HG02970 (cell line): ENCODE measurements around the gene FAXC.

Experiments
- ATAC-seq: cut with Tn5 transposase; IDR thresholded peaks from one replicate; pipeline ENCODE4 v1.9.1; 2021; ENCODE audit warnings: mild to moderate bottlenecking, moderate library complexity, moderate number of reproducible peaks; ENCODE audit not compliant: unreplicated experiment, low FRiP score

The FAXC gene

DNA sequence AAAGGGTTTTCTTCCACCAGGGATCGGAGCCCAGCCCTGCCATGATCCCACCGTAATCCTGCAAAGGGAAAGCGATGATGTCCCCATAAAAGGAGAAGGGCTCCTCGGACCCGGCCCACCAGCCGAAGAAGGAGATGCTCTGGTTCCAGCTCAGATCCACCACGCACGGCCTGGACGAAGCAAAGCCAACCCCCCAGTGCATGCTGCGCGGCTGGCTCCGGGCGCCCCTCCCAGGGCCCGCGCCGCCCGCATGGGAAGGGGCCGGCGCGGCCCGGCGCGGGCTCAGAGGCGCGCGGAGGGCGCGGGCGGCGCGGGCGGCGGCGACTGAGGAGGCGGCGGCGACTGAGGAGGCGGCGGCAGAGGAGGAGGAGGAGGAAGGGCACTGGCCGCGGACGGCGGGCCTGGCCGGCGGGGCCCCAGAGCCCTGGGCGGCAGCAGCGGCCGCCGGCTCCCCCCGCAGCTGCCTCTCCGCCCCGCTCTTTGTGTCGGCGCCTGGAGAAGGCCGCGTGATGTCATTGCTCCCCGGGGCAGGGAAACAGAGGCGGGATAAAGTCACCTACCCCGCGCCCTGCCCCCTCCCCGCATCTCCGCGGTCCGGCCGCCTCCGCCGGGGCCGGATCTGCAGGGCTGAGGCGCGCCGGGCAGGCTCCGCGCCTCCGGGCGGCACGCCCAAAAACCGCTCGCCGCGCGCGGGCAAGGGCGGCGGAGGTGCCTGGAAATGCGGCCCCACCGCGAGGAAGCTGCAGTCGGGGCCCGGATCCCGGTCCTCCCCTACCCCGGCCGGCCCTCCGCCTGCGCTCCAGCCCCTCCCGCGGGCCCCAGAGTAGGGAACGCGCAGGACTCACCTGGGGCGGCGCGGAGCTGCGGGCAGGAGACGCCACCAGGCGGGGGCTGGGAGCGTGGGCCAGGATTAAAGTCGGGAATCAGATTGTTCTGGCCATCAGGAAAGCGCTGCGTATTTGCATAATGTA, at the start of gene FAXC:
Gene FAXC (minus strand): TSS at position 504 of the 971 bp plus-strand sequence. CDS start 302 bp downstream, at position 202.
- ATAC-seq, result no peak

DNA sequence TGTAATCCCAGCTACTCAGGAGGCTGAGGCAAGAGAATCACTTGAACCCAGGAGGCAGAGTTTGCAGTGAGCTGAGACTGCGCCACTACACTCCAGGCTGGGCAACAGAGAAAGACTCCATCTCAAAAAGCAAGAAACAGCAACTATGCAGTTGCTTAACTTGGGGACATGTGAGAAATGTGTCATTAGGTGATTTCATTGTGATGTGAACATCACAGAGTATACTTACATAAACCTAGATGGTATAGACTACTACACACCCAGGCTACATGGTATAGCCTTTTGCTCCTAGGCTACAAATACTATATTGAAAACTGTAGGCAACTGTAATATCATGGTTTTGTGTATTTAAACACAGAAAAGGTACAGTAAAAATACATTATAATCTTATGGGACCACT, 47.8 kb upstream of the FAXC start:
- no peak for ATAC-seq

DNA sequence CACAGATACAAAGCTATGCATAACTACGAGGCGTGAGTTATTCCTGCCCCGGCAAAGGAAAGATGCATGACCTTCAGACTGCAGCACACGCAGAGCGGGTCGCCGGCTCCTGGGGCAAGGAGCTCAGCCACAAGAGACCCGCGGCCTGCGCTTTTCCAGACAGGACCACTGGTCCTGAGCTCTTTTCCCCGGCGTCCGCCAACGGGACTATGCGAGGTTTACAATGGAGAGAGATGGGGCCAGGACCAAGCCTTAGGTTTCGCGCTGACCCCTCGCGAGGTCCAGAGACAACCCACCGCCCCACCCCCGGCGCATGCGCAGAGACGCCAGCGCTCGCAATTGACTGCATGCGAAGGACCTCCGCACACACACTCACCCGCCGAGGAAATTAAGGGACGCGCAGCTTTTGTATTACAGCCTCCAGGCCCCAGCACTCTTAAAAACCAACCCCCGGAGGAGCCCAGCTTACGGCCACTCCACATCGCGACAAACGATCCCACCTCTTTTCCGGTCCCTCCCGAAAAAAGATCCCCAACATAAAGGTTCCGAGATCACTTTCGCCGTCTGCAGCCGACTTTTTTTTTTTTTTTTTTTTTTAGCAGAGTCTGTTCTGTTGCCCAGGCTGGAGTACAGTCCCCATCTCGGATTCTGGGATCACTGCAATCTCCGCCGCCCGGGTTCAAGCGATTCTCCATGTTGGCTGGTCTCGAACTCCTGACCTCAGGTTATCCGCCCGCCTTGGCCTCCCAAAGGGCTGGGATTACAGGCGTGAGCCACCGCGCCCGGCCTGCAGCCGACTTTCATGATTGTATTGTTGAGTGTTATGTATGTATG, 44.4 kb upstream of the FAXC start, which contains the start of gene COQ3:
Gene COQ3 (minus strand): TSS at position 498 of the 834 bp plus-strand sequence. CDS start 16 bp downstream, at position 482.
- peak; percentile 80 for ATAC-seq

DNA sequence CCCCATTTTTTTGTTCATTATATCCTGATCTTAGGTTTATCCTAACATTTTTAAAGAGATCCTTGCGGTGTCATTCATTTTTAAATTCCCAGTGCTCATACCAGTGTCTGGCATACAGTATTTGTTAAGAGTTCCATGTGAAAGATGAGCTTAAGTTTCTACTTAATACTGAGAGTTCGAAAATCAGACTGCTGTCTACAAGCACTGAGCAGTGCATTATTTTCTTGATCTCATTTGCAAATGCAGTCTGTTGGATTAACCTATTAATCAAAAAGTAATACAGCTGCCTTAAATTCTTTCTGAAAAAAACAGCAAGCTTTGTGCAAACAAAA, 43.9 kb upstream of the FAXC start:
- peak; percentile 20 for ATAC-seq

DNA sequence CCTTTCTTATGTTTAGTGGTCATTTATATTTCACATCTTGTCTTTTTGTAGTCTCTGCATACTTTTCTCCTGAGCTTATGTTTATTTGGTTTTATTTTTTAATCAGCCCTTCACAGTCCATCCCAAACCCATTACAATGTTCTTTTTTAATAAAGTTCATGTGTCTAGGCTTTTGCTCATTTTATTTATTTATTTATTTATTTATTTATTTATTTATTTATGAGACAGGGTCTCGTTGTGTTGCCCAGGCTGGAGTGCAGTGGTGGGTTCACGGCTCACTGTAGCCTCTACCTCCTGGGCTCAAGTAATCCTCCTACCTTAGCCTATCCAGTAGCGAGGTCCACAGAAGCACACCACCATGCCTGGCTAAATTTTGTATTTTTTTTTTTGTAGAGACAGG, 41.4 kb upstream of the FAXC start:
- ATAC-seq, result no peak

DNA sequence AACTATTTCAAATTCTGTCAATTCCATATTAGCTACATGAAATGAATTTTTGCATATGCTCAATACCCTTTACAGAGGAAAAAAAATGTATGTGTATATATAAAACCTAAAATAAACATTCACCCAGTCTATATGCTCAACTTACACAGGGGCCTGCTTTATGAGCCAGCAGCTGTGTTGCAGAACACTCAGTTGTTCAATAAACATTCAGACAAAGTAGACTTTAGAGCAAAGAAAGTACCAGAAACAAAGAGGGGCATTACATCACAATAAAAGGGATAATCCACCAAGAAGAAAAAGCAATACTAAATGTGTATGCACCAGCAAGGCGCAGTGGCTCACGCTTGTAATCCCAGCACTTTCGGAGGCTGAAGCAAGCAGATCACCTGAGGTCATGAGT, 35.0 kb upstream of the FAXC start:
- no peak for ATAC-seq

DNA sequence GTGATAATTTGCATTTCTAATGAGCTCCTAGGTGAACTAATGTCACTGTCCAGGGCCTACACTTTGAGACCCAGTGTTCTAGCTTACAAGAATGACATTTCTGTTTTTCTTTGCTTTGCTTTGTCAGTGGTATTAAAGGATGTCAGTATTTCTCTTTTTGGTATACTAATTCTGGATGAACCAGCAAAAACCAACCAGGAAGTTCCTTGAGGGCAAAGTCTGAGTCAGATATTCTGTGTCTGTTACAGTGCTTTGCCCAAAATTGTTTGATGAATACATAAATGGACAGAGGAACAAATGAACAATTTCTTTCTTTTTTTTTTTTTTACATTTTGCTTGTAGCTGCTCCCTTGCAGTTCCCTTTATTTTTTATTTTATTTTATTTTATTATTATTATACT, 29.2 kb upstream of the FAXC start:
- no peak for ATAC-seq

DNA sequence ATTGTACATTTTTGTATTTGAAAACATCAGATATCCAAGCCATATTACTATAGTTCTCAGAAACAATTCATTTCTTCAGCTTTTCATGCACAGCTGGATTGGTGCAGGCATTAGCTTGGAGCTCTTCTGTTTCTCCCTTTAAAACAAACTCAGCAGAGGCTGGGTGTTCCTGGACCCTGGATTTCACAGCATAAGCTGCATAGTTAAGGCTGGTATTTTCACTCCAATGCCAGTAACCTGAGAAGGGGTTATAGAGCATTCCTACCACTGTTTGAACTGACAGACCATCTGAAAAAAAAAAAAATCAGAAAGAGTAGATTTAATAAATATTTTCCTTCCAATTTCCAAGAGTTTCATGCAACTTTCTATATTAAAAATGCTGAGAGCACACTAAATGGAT, 20.1 kb upstream of the FAXC start:
- ATAC-seq, result no peak

DNA sequence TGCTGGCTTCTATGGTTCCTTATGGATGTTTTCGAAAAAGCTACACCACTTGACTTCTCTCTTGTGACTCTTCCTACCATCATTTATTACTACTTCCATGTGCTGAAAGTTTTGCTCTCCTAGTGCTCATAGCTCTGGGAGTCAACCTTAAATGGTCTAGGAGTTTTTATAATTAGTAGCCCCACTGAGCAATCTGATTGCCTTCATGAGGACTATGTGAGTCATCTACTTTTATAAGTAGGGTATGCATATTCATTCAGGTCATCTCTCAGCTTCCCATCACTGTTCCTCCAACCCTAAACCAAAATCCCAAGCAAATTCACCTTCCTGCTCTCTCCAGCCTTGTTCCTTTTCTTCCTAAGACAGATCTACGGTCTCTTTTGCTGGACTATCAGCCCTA, 17.4 kb upstream of the FAXC start:
- ATAC-seq, result no peak

DNA sequence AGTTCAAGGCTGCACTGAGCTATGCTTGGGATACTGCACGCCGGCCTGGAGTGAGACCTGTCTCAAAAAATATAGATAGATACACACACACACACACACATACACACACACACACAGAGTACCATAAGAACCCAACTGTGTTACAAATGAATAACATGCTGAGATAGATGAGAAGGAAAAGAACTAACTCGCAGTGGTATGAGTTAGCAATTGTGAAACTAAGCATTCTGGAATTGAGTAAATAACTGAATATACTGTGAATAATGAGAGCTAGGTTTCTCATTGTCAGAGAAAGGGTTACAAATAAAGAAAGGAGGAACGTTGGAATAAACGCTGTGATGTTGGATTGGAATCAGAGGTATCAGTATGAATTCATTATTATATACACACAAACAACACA, 14.6 kb upstream of the FAXC start:
- peak; percentile 75 for ATAC-seq

DNA sequence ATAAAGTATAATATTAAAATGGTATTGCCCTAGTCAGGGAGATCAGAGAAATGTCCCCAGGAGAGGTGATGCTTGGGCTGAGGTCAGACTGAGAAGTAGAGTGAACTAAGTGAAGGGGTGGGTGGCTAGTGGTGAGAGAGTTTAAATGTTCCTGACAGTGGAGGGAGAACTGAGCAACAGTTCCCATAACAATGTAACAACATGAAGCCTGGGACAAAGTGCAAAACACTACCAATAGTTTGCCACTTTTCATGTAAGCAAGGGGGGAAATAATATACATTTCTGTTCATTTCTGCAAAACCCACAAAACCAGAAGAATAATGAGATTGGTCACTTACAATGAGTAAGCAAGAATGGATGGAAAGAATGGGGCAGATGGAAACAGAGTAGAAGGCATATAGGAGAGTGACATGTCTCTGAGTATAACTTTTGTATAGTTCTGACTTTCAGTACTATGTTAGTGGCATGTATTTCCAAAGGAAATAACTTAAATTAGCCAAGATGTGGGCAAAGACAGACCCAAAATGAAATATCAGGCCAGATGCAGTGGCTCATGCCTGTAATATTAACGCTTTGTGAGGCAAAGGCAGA, 13.3 kb upstream of the FAXC start:
- no peak for ATAC-seq

DNA sequence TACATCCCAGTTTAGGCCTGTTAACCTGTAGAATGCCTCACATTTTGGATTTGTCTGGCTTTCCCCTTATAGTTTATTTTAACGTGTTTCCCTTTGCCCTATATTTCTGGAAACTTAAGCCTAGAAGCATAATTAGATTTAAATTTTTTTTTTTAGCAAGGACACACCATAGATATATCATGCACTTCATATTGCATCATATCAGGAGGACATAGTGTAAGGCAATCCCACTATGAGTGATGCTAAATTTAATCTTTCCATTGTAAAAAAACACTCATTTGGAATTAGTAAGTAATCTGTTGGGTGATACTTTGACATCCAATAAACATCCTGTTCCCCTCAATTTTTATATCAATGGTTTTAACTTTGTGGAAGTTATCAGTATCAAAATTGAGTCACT, 10.3 kb upstream of the FAXC start:
- ATAC-seq, result no peak

DNA sequence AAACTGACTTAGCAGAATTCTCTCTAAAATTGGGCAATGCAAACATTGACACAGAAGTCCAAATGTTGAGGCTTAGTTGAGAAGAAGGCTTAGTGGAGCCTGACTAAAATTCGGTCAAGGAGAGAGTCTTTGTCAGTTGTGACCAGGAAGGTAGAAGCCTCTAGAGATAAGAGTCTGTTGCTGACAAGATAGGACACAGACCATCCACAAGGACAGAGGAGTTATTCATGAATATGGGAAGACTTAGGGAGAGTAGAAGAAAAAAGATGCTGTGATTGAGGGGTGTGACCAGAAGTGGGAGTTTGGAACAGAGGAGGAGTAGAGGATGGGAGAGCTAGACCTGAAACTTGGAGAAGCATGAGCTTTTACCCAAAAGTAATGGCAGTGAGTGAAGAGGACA, 7.2 kb upstream of the FAXC start:
- ATAC-seq, result no peak

DNA sequence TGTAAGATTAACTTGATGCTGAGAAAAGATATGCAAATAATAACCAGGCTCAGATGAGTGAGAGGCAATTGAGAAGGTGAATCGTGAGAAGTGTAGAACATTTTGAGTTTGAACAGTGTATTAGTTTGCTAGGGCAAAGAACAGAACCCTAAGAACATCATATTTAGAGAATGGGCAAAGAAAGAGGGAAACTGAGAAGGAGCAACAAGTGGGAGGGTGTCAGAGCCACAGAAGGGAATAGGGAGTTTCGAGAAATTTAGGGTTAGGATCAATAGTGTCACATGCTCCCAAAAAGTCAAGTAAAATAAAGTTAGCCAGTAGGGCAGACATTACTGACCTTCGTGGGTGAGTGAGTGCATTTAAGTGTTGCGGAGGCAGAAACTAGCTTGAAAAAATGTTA, 5.5 kb upstream of the FAXC start:
- ATAC-seq, result no peak

DNA sequence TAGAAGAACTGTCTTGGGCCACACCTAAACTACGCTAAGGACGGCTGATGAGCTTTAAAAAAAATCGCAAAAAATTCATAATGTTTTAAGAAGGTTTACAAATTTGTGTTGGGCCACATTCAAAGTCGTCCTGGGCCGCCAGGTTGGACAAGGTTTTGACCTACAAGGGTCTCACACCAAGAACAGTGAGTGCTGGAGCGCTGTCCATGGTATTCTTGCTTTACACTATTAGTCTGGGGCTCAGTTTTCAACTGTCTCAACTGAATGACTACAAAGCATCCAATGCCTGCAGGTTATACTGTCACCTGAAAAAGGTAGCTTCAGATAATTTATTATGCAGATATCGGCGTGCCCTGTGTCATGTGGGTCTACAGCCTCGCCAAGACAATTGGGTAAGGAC, 3.7 kb upstream of the FAXC start:
- no peak for ATAC-seq

DNA sequence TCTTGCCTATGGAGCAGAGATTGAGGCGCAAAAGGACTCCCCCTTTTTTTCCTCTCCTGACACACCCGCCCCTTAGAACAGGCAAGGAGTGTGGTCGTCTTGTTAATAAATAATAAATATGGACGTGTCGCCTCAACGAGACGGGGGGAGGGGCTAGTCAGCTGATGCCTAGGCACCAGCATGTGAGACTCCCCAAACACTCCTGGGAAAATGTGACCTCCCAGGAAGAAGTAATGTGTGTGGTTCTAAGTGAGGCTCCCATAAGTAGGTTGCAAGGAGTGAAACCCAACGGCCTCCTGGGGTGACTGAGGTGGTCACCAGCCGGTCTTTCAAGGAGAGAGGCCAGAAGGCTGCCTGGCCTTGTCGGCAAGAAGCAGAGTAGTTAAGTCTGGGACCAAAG, 1.1 kb upstream of the FAXC start:
- no peak for ATAC-seq

DNA sequence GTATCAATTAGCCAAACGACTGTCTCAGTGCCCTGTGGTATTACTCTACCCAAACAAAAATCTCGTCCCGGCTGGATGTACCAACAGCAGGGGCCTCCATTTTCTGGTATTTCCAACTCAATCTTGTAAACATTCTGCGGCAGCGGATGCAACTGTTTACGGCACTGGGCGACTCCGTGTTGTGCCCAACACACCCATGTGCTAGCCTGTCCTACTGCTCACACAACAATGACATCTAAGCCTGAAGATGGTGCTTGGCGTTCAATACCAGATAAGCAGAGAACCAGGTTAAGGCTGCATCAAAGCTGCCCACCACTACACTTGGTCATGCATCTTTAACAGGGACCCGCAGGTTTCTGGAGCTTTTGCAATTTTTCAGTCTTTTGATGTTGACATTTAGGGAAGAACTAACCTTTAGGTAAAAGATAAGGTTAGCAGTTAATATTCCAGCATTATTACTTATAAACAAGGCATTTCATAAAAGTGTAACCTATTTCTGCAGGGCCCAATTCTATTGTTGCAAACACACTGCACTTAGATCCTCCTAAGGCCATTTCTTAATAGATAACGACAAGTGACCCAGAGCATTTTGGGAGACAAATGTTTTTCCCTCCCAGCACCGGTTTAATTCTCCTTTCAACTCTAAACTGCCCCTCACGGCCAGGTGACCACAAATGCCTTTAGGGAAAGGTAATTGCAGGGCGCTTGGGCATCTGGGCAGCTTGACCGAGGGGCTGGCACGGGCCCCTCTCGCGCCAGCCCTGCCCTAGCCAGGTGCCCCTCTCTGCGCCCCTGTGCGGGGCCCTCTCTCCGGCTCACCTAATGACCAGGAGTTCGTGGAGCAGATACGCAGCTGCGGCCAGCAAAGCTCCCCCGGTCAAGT, 945 bp downstream of the FAXC start:
- ATAC-seq, result no peak

DNA sequence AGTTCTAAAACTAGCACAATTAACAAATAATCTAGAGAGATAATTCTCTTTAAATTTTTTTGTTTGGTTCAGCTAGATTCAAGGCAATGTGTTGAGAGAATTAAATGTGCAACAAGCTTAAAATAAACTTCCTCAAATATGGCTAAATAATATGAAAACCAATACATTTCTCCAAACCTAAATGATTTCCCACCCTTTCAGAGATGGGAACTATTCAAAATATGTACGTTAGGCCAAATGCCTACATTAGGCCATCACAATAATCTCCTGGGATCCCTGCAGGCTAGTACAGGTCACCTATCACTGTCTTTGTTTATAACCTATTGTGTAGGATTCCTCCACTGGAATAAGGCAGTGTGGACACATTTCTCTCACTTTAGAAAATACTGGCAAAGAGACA, 1.7 kb downstream of the FAXC start:
- no peak for ATAC-seq

DNA sequence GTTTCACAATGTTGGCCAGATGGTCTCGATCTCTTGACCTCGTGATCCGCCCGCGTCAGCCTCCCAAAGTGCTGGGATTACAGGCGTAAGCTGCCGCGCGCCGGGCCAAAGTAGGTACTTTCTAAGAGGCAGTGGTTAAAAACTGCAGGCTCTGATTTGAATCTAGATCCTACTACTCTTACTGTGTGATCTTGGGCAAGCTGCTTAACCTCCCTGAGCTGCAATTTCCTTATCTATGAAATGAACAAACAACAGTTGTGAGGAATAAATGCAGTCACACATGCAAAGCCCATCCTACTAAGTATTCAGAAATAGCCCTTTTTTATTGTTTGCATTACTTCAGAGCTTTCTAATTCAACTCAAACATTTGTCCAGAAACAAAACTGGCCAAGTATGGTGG, 2.9 kb downstream of the FAXC start:
- ATAC-seq, result no peak

DNA sequence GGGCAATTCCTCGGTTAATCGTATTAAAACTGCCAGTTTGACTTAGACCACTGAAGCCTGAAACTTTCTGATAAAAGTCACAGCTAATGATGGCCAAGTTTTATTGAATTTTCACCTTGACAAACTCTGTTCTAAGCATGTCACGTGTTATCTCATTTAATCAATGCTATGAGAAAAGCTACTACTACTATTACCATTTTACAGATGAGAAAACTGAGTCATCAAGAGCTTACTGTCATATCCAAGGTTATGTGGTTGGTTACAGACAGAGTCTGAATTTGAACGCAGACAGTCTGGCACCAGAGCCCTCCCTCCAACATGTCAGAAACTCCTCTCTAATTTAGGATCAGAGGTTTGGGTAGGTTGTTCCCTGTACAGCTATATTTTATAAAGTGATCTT, 4.3 kb downstream of the FAXC start:
- ATAC-seq, result no peak
